ENCODE data around the gene TTN.

The TTN gene

DNA sequence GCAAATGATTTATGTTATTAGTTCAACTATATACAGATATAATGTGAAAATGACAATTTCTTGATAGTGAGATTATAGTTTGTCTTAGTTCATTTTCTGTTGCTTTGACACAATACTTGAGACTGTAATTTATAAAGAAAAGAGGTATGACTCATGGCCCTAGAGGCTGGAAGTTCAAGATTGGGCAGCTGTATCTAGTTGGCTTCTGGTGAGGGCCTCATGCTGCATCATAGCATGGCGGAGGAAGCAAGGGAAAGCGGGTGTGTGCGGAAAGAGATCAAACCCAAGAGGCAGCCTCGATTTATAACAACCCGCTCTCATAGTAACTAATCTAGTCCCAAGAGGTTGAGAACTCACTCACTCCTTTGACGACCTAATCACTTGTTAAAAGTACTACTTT is 315.6 kb downstream of the TTN start:
- DNase-seq (ENCODE audit: low read depth) = peak; percentile 39
- no peak for TF ChIP-seq CTCF (IDR thresholded peaks at IDR 0.05; ENCODE audit: insufficient read depth, low read depth, low read length, missing control alignments)
- H3K4me3 ChIP-seq (ENCODE audit: low read length) = no peak overlapping the region

GRCh38 chr2:178485356-178485755 is 321.9 kb downstream of the TTN start:
- H3K4me3 ChIP-seq (ENCODE audit: low read length) = no peak overlapping the region
- no peak for TF ChIP-seq CTCF (IDR thresholded peaks at IDR 0.05; ENCODE audit: insufficient read depth, low read depth, low read length, missing control alignments)
- DNase-seq (ENCODE audit: low read depth) = no peak

GRCh38 chr2:178484245-178485041 is 322.8 kb downstream of the TTN start:
- no peak overlapping the region for H3K4me3 ChIP-seq (ENCODE audit: low read length)
- TF ChIP-seq CTCF (IDR thresholded peaks at IDR 0.05; ENCODE audit: insufficient read depth, low read depth, low read length, missing control alignments) = no peak
- peak; percentile 37 for DNase-seq (ENCODE audit: low read depth)

DNA sequence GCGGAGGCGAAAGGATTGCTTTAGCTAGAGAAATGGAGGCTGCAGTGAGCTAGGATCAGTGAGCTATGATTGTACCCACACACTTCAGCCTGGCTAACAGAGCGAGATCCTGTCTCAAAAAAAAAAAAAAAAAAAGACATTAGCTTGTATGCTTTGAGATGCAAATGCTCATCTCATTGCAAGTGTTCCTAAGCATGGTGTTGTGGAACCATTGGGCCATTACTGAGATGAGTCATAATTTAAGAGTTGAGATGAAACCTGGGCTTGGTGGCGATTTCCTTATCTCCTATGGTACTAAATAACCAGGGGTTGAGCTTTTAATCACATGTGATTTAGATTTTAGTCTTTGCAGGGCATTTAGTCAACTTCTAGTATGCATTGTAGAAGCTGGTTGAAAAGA is 324.8 kb downstream of the TTN start:
- peak; percentile 8 for DNase-seq (ENCODE audit: low read depth)
- H3K4me3 ChIP-seq (ENCODE audit: low read length) = no peak overlapping the region
- TF ChIP-seq CTCF (IDR thresholded peaks at IDR 0.05; ENCODE audit: insufficient read depth, low read depth, low read length, missing control alignments) = no peak

DNA sequence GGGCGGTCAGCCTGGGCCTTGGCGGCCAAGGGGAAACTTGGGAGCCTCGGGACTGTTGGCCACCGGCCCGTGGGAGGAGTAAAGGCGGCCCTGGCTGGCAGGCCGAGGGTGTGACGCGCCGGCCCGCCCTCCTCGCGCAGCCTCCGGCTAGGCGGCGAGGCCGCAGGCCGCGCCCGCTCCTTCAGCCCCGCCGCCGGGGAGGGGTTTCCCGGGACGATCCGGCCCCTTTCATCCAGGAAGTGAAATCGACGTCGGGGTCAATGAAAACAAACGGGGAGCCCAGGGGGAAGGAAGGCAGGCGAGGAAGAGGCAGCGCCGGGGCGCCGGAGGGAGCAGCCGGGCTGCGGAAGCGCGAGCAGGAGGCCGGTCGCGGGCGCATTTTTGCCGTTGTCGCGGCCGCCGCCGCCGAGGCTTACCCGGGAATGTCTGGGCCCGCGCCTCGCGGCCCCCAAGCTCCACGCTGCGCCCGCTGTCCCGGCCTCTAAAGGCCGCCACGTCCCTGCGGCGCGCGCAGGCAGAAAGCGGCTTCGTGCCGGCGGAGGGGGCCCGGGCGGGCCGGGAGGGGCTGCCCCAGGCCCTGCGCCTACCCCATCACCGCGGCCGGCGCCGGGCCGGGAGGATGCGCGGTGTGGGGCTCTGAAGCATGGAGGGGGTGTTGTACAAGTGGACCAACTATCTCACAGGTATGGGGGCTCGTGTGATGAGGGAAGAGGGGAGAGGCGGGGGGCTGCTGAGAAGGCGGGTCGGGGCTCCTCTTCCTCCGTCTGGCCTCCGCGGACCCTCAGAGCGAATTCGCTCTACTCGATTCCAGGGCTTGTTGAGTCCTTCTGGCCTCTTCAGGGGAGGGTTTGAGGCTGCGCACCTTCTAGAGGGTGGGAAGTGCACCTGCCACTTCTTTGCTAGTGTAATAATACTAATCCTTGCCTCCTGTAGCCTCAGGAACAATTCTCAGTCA is 326.7 kb downstream of the TTN start, which contains the start of gene PLEKHA3:
PLEKHA3 (plus strand) TSS at position 231 of the 955 bp plus-strand sequence; CDS start at position 644, 413 bp downstream.
- peak; percentile 91 for DNase-seq (ENCODE audit: low read depth)
- peak within 1 kb of the TSS; percentile 98 for H3K4me3 ChIP-seq (ENCODE audit: low read length)
- no peak for TF ChIP-seq CTCF (IDR thresholded peaks at IDR 0.05; ENCODE audit: insufficient read depth, low read depth, low read length, missing control alignments)

DNA sequence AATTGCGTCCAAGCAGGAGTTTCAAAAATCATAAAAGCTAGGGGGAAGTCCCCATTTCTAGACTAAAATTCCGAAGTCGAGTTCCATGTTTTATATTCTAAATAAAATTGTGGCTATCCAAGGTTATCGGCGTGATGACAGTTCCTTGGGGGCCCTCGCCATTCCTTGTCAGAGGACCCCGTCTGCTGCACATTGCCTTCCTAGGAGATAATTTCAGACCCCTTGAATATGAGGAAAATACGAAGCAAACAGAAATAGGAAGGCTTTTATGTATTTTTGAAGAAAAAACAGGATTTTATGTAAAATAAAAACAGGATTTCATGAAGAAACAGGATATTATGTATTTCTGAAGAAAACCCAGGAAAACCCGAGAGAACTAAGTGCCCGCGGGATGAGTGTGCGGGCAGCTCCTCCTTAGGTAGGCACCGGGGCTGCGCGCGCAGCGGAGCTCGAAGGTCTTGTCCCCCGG is 327.4 kb downstream of the TTN start:
- peak overlapping the region; percentile 74 for H3K4me3 ChIP-seq (ENCODE audit: low read length)
- DNase-seq (ENCODE audit: low read depth) = no peak
- no peak for TF ChIP-seq CTCF (IDR thresholded peaks at IDR 0.05; ENCODE audit: insufficient read depth, low read depth, low read length, missing control alignments)
